PC-3 (cell line): ENCODE results near the gene TRAFD1. TPM values are rescaled to one million over a fixed set of nuclear protein-coding genes. Genes with fewer than 3 reads are reported as not detected.
"Not testable (repeated sequence)": the region's sequence is repeated elsewhere in the genome, so short reads cannot be mapped to it uniquely, and the experiment has no call there.

Experiments used
- ATAC-seq: fragments of 200-7000 bp; cut with Tn5 transposase; 2 replicates; pipeline ENCODE4 v1.9.1; 2020; ENCODE audit warnings: mild to moderate bottlenecking, moderate library complexity
- BruUV-seq: library from RNA; stranded (reverse); fragments of 400-500 nt; replicated peaks from 2 replicates; lab custom pipeline; 2021; lab: Mats Ljungman, UMichigan
- CTCF ChIA-PET: fragments of 300-600 bp; sonication (Branson Sonifier 250); formaldehyde crosslinking; loops from one replicate; lab custom pipeline; 2022; ENCODE audit warnings: antibody characterized with exemption; lab: Charles Lee
- POLR2A ChIA-PET: fragments of 300-600 bp; sonication (Branson Sonifier 250); formaldehyde crosslinking; loops from one replicate; lab custom pipeline; 2022; ENCODE audit warnings: antibody characterized with exemption; ENCODE audit not compliant: unreplicated experiment; lab: Charles Lee
- DNase-seq: peaks from one replicate; pipeline ENCODE4 v3.0.0-alpha.2; 2015
- H2AFZ ChIP-seq: fragments of 300-600 bp; sonication (generic); 2 replicates; pipeline ENCODE4 v1.6.0; 2016; ENCODE audit warnings: antibody characterized with exemption, low read length
- H3F3A ChIP-seq: fragments of 300-600 bp; sonication (generic); one replicate; pipeline ENCODE4 v1.6.0; 2017; ENCODE audit warnings: antibody characterized with exemption, low read length, control low read depth, mild to moderate bottlenecking; ENCODE audit not compliant: unreplicated experiment
- H3K27ac ChIP-seq: fragments of 300-600 bp; sonication (generic); 2 replicates; pipeline ENCODE4 v1.5.1; 2016; ENCODE audit warnings: mild to moderate bottlenecking, low read length
- H3K27me3 ChIP-seq: fragments of 300-600 bp; sonication (generic); 2 replicates; pipeline ENCODE4 v1.6.1; 2016; ENCODE audit warnings: low read length, mixed read lengths
- H3K36me3 ChIP-seq: fragments of 300-600 bp; sonication (generic); 2 replicates; pipeline ENCODE4 v1.6.1; 2016; ENCODE audit warnings: low read depth, mixed run types, low read length, mixed read lengths
- H3K4me1 ChIP-seq: fragments of 300-600 bp; sonication (generic); 2 replicates; pipeline ENCODE4 v1.5.1; 2016; ENCODE audit warnings: low read length; ENCODE audit not compliant: insufficient read depth
- H3K4me2 ChIP-seq: fragments of 300-600 bp; sonication (generic); 2 replicates; pipeline ENCODE4 v1.6.0; 2016; ENCODE audit warnings: low read length
- H3K4me3 ChIP-seq: fragments of 300-600 bp; sonication (generic); 2 replicates; pipeline ENCODE4 v1.5.1; 2016; ENCODE audit warnings: mild to moderate bottlenecking, low read length, mixed read lengths
- H3K79me2 ChIP-seq: fragments of 300-600 bp; sonication (generic); 2 replicates; pipeline ENCODE4 v1.6.1; 2017; ENCODE audit warnings: low read length, mixed read lengths
- H3K9ac ChIP-seq: fragments of 300-600 bp; sonication (generic); 2 replicates; pipeline ENCODE4 v1.6.0; 2016; ENCODE audit warnings: mild to moderate bottlenecking, low read length
- H3K9me2 ChIP-seq: fragments of 300-600 bp; sonication (generic); replicated peaks from 2 replicates; pipeline ENCODE4 v1.6.1; 2016; ENCODE audit warnings: mixed run types, low read length, mixed read lengths
- H3K9me3 ChIP-seq: fragments of 300-600 bp; sonication (generic); 2 replicates; pipeline ENCODE4 v1.6.1; 2016; ENCODE audit warnings: low read length, mixed read lengths
- H4K20me1 ChIP-seq: fragments of 300-600 bp; sonication (generic); 2 replicates; pipeline ENCODE4 v1.6.1; 2016; ENCODE audit warnings: low read length, mixed read lengths
- EZH2 ChIP-seq: fragments of 300-600 bp; sonication (generic); IDR thresholded peaks from one replicate; pipeline ENCODE4 v1.6.1; 2017; ENCODE audit warnings: antibody characterized with exemption, mild to moderate bottlenecking, low read length; ENCODE audit not compliant: unreplicated experiment
- EZH2phosphoT487 ChIP-seq: fragments of 300-600 bp; sonication (generic); IDR thresholded peaks from 2 replicates; pipeline ENCODE4 v1.6.1; 2018; ENCODE audit warnings: mild to moderate bottlenecking, antibody characterized with exemption, low read length, borderline replicate concordance
- intact Hi-C: fragments of 100-400 bp; cut with micrococcal nuclease; formaldehyde crosslinking; loops from 2 replicates; pipeline ENCODE4 v1.9.0; 2023
- total RNA-seq: library from RNA; depleted of rRNA; stranded (reverse); fragments of >200 nt; gene quantifications from 2 replicates; pipeline ENCODE4 v1.2.3, GENCODE V29; 2014
- TF ChIP-seq, protein P1 (sequence below): fragments of 300-600 bp; sonication (generic); conservative IDR thresholded peaks from 2 replicates; pipeline ENCODE4 v1.5.1; 2017; ENCODE audit warnings: antibody characterized with exemption, low read depth, mild to moderate bottlenecking, low read length

TRAFD1 gene
- total RNA-seq, 1 experiment from 2014 or later, result 34.1 TPM

DNA sequence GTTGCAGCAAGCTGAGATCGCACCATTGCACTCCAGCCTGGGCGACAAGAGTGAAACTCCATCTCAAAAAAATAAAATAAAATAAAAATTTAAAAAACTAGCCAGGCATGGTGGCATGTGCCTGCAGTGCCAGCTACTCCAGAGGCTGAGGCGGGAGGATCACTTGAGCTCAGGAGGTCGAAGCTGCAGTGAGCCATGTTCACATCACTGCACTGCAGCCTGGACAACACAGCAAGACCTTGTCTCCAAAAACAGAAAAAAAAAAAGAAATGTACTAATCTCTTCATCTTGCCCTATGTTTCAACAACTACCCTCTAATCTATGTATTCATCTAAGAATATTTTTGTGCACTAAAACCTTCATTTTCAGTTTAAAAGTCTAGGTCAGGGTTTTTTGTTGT lies 23.2 kb upstream of the TRAFD1 start:
- Histone ChIP-seq H2AFZ (no peak overlapping the region), H3F3A (peaks cover 3% of the 10 kb centered on the region), H3K4me3 (no peak overlapping the region), H3K27ac (no peak overlapping the region), H3K79me2 (peaks cover 98% of the 10 kb centered on the region), H3K4me2 (no peak overlapping the region), H3K9me3 (no peaks in the 10 kb centered on the region), H3K27me3 (no peaks in the 10 kb centered on the region), H3K9ac (no peak overlapping the region), H3K9me2 (no peaks in the 10 kb centered on the region), H3K4me1 (peaks cover 32% of the 10 kb centered on the region), H4K20me1 (peaks cover 65% of the 10 kb centered on the region), H3K36me3 (peaks cover 52% of the 10 kb centered on the region)
- ChIA-PET CTCF (no interaction called here), POLR2A (no interaction called here)
- no TSS peak for BruUV-seq
- intact Hi-C loops, result no loop called here
- no peak for ATAC-seq
- TF ChIP-seq EZH2 (no peak), EZH2phosphoT487 (no peak)
- TF ChIP-seq, protein P1, sequence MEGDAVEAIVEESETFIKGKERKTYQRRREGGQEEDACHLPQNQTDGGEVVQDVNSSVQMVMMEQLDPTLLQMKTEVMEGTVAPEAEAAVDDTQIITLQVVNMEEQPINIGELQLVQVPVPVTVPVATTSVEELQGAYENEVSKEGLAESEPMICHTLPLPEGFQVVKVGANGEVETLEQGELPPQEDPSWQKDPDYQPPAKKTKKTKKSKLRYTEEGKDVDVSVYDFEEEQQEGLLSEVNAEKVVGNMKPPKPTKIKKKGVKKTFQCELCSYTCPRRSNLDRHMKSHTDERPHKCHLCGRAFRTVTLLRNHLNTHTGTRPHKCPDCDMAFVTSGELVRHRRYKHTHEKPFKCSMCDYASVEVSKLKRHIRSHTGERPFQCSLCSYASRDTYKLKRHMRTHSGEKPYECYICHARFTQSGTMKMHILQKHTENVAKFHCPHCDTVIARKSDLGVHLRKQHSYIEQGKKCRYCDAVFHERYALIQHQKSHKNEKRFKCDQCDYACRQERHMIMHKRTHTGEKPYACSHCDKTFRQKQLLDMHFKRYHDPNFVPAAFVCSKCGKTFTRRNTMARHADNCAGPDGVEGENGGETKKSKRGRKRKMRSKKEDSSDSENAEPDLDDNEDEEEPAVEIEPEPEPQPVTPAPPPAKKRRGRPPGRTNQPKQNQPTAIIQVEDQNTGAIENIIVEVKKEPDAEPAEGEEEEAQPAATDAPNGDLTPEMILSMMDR, result no peak
- DNase-seq, result no peak

DNA sequence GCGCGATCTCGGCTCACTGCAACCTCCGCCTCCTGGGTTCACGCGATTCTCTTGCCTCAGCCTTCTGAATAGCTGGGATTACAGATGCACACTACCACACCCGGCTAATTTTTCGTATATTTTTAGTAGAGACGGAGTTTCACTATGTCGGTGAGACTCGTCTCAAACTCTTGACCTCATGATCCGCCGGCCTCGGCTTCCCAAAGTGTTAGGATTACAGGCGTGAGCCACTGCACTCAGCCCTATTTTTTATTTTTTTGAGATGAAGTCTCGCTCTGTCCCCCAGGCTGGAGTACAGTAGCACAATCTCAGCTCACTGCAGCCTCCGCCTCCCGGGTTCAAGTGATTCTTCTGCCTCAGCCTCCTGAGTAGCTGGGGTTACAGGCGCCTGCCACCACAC lies 22.6 kb upstream of the TRAFD1 start:
- BruUV-seq, H3K9ac ChIP-seq, CTCF ChIA-PET, intact Hi-C loops, H3K27me3 ChIP-seq, H2AFZ ChIP-seq, ATAC-seq, H3K27ac ChIP-seq, H3K9me3 ChIP-seq, H3K4me2 ChIP-seq, DNase-seq, H3F3A ChIP-seq, H3K4me3 ChIP-seq, POLR2A ChIA-PET, H3K9me2 ChIP-seq: not testable (repeated sequence)
- peaks cover 28% of the 10 kb centered on the region for H3K4me1 ChIP-seq
- H3K79me2 ChIP-seq, result peaks cover 99% of the 10 kb centered on the region
- peaks cover 52% of the 10 kb centered on the region for H3K36me3 ChIP-seq
- peaks cover 68% of the 10 kb centered on the region for H4K20me1 ChIP-seq

DNA sequence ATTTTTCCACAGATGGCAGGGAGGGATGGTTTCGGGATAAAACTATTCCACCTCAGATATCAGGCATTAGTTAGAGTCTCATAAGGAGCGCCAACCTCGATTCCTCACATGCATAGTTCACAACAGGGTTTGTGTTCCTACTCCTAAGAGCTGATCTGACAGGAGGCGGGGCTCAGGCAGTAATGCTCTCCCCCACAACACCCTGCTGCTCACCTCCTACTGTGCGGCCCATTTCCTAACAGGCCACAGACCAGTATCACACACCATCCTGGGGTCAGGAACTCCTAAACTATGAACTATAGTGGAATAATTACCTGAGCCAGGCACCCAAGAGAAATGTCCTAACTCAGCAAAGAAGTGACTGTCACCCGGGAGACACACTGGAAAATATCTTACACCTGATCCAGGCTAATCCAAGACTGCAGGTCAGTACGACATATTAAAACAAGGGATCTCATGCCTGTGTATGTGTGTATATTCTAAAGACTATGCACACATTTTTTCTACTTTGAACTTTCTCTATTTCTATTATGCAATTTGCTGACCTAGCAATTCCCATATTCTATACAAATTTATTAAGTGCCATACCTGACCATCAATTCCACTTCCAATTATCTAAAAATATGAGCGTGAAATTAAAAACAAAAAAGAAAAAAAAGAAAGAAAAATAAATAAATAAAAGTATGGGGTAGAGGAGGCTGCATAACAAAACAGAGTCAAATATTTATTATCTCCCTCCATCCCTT lies 21.4 kb upstream of the TRAFD1 start:
- ATAC-seq, result no peak
- no peak overlapping the region for H3K9ac ChIP-seq

More for the DNA sequence above, 21.4 kb upstream of the TRAFD1 start:
- Histone ChIP-seq H3K4me3 (no peak overlapping the region), H3K4me2 (no peak overlapping the region), H3K27ac (no peak overlapping the region), H2AFZ (no peak overlapping the region), H3K27me3 (no peaks in the 10 kb centered on the region), H4K20me1 (peaks cover 59% of the 10 kb centered on the region), H3K36me3 (peaks cover 44% of the 10 kb centered on the region), H3K4me1 (peaks cover 20% of the 10 kb centered on the region), H3K79me2 (peaks cover 99% of the 10 kb centered on the region), H3K9me3 (no peaks in the 10 kb centered on the region), H3K9me2 (no peaks in the 10 kb centered on the region), H3F3A (peaks cover 3% of the 10 kb centered on the region)
- intact Hi-C loops, result no loop called here
- no peak for DNase-seq
- CTCF ChIA-PET, result no interaction called here
- POLR2A ChIA-PET, result no interaction called here
- TF ChIP-seq, protein P1, result no peak
- TF ChIP-seq EZH2phosphoT487, result no peak
- TF ChIP-seq EZH2, result no peak
- BruUV-seq, result no TSS peak
